Kidney capillary endothelial cell (primary cell): ENCODE measurements around the gene PRICKLE1.
A peak's percentile ranks its signal among the peaks of the same experiment; 100 is the strongest.

Source experiments
- DNase-seq: peaks from one replicate; pipeline ENCODE4 v3.0.0-alpha.2; 2018; ENCODE audit warnings: low spot score

The PRICKLE1 gene

DNA sequence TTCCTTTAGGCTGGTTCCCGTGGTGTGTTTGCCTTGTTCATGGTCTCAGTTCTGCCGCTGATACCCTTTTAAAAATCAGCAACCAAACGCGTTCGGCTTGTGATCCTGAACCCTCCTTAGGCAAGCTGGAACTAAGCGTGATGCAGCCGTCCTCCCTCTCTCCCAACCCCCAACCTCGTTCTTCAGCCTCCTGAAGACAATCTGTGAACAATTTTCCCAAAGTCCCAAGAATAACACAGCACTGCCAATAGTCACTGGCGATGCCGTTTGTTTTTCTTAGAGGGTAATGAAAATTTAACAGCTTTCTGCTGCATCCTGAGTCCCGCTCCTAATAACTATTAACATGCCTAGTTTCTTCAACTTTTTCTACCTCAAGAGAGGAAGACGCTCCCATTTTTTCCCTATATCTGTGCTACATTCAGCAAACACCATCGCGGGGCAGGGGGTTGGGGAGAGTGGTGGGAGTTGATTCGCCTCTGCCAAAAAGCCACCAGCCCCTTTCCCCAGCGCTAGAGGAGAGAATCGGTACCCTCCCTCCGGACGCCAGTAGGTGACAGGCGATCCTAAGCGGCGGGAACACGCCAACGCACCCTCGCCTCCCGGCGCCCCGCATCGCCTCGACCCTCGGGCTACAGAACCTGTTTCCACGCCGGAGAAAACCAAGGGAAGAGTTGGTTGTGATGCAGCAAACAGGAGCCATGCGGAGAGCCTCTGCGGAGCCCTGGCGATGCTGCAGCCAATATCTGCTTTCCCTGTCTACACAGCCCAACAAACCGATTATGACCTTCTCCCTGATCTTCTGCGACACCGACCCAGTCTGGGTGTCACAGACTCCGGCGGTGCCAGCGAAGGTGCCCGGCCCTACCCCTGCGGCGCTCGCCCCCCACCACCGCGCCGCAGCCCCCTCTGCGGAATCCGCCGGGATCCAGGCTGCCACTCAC lies 752 bp downstream of the PRICKLE1 start:
- peak; percentile 10 for DNase-seq

DNA sequence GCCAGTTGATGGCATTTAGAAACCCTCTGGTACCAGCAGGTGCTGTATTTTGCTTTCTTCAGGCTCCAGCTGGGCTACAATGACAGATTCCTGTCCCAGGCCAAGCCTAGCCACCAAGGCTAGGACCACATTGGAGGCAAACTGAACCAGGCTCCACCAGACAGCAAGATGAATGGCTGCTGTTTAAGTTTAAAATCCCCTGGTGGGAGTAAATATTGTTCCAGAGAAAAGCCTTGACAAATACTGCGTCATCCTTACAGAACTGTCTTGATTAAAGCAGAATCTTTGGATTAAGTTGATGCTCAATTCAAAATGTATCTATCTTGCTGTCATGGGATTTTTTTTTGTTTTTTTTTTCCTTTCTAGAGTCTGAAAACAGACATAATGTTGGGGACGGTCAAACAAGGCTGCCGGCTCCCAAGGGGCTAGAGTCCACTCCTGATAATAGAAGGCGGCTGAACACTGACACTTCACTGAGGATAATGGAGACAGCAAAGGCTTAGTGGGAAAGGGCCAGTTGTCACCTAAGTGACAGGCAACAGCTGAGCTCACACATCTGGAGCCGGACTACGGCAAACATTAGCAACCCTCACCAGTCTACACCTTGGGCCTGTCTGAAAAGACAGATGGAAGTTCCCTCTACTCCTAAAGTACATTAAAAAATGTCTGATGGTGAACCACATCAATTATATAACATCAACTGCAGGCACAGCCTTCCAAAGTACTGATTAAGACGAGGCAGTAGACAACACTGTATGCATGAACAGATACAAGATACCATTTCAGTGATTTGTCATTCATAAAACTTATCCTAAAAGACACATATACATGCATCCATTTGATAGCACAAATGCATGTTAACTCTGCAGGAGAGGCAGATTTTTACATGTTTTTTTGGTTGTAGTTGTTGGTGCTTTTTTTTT lies 1.7 kb downstream of the PRICKLE1 start:
- no peak for DNase-seq

DNA sequence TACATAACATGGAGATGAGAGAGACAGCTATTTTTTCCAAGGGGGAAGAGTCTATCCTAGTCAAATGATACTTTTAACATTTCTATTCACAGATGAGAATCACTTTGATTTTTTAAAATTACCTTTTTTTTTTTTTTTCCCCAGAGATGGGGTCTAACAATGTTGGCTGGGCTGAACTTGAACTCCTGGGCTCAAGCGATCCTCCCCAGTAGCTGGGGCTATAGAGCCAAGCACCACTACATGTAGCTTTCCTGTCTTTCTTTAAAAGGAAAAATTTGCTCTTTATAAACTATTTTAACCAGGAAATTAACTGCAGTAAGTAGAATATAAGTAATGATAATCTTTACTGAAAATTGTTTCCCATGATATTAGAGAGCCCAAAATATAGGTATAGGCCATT lies 3.3 kb downstream of the PRICKLE1 start:
- DNase-seq = no peak

DNA sequence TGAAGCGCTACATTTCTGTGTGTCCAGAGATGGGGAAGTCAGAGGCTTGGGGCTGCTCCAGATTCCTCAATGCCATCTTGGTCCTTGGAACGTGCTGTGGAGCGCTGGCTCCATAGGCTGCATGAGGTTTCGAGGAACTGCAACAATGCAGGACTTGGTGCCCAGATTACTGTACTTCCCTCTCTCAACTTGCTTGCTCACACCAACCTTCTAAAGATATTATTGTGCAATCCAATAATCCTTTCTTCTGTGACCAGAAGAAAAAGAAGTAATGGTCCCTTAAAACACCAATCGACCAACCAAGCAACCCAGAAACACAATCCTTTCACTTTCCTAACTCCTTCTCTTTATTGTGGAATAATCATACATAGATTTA lies 3.7 kb downstream of the PRICKLE1 start:
- DNase-seq = no peak

DNA sequence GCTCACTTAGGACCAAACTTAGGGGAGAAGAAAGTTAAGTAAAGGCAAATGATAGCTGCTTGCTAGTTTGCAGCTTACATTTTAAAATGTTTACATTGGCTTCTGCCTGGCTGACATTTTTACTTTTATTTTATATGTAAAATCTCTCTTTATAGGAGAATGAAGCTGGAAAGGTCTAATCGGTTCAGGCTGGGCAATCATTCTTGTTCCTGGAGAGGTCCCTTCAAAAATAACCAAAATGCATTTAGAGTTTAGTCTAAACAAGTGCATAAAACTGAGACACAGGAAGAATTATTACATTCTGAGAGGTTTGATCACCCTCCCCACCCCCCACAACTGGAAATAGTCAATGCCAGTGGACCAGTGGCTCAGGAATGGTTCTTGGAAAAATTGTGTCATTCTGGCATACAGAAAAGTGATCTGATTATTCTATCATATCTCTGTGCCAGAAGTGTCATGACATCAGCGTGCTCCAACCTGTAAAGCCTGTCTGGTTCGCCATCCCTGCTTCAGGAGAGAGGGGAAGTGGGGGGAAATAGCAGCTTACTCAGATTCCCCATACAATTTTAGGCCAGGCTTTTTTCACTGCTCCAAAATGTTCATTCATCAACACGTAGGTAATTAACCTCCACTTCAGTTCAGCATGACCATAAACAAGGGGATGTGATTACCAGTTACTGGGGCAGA lies 4.2 kb downstream of the PRICKLE1 start:
- no peak for DNase-seq

DNA sequence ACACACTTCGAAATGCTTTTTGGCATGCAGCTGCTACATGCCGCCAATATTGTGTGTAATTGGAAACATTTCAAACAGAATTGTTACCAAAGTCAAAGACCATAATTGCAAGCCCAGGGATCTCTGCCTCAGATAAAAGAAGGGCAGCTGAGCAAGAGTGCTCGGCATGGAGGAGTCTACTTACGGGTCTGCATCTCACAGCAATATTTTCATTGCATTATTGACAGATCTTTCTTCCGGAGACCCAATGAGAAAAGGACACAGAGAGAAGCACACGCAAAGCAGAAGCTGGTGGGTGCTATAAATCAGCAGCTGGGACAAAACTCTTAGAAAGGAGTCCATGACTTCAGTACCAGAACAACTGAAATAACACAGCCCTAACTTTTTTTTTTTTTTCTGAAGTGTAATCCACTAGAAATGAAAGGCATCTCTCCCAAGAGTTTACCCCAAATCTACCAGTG lies 4.9 kb downstream of the PRICKLE1 start:
- DNase-seq = no peak

DNA sequence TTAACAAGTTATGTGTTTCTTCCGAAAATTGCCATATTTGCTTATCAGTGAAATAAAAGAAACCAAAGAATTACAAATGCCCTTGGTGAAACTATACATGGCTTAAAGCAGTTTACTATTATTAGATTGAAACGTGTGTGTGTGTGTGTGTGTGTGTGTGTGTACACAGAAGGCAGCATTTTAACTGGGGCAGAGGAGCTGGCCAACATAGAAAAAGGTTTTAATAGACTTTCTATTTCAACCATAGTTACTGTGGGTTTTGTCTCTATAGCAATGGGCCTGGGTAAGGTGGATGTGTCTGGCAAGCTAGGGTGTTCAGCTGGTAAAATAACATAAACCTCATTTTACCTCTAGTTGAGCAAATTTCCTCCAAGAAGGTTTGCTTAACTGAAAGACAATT lies 6.5 kb downstream of the PRICKLE1 start:
- DNase-seq = no peak

DNA sequence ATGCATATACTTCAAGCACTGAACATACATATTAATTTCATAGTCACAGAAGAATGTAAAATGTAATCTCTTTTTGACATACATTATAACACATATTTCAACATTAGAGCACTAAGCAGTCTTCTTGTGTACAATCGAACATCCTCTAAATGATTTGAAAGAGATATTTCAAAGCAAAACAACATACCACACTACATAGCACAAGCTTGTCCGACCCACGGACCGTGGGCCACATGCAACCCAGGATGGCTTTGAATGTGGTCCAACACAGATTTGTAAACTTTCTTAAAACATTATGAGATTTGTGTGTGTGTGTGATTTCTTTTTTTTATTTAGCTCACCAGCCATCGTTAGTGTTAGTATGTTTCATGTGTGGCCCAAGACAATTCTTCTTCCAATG lies 7.0 kb downstream of the PRICKLE1 start:
- DNase-seq = no peak

DNA sequence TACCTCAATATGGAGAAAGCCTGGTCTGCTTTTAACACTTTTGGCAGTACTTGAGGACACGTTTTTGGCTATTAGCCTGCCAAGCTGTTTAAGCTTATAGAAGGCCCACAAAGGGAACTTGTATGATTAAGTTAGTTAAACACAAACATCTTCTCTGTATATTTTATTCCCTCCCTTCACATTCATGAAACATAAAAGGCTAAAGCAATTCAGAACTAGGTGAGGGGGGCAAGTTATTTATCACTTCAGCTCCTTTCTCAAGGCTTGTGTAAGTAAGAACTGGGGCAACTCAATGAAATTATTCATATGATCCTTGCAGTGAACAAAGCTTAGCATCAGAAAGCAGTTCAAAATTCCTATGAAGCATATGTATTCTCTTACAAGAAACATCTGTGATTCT lies 7.5 kb downstream of the PRICKLE1 start:
- no peak for DNase-seq

DNA sequence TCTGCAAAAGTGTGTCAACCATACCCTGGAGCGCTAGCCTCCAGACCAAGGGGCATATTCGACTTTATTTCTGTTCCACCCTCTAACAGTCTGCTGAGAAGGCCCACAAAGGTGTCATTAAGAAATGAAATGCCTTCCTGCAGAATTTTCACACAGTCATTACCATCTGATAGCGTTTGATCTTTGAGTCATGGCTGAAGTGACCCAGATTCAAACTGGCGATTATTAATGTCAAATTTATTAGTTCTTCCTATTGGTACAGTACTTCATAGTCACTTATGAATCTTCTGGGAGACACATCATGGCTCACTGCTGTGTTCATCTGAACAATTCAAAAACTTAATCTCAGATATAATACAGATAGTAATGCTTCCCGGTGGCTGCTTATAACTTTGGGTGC lies 13.2 kb downstream of the PRICKLE1 start:
- DNase-seq = no peak

DNA sequence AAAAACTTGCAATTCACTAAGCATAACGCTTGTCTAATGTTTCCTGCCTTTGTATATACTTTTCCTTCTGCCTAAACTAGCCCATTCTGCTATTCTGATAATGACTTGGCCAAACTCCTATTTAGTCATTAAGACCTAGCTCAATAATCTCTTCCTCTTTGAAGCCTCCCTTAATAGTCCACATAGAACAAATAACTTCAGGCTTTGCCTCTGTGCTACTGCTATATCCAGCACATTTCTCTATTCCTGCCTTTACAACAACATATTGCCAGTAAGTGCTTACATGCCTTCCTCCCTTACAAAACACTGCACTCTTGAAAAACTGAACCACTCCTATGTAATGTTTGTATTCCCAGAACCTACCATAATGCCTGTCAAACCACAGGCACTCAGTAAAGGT lies 13.8 kb downstream of the PRICKLE1 start:
- no peak for DNase-seq

DNA sequence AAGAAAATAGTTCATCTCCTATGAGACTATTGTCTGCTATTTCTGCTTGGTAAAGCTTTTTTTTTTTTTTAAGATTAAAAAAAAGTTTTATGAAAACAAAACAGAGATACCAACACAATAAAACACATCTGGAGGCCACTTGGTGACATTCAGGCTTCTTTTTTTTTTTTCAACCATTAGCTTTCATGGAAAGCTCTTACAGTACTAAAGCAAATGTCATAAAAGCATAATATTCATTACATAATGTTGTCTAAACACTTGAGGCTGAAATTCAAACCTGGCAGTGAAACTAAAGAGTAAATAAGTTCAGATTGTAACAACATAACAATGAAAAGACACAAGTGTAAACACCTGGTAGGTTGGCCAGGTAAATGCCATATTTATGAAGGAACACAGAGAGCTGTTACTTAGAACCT lies 14.7 kb downstream of the PRICKLE1 start:
- no peak for DNase-seq

DNA sequence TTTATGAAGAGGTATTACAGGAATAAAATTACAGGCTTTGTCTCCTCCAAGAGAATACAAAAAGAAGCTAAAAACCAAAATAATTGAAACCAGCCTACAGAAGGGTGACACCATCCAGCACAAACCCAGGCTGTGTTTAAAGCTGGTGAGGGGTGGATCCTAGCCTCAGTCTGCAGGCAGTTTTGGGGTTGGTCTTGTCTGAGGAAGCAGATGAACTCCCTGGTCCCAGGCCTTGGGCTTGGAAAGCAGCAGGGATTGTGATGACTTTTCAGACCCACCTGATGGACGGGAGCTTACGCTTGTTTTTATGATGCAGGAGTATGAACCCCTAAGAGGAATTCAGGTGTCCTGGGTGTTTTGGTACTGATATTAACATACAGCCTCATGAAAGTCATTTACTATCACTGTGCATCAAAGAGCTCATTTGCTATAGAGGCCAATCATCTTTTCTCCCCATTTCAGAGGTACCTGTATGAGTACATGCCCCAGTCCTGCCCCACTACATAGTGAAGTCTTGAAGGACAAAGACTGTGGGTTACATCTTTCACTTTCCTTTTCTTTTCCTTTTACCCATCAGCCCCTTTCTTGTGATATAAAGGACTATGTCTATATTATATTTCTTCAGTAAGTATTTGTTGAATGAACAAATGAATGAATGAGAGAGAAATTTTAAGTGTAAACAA lies 18.1 kb downstream of the PRICKLE1 start:
- no peak for DNase-seq

DNA sequence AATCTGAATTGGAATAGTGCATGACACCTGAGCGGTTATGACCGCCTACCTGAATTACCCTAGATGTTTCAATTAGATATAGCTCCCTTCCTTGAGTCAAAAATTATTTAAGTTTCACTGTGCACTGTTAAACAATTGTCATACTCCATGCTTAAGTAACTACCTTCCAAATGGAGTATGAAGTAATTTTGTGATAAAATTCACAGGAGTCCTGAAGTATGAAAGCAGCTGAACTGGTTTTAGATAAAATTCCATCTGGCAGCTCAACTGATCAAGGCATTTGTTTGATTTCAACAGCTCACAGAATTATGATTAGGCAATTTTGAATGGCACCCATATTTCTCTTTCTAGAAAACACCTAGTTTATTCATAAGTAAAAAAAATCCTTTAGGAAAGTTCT lies 19.5 kb downstream of the PRICKLE1 start:
- DNase-seq = no peak

DNA sequence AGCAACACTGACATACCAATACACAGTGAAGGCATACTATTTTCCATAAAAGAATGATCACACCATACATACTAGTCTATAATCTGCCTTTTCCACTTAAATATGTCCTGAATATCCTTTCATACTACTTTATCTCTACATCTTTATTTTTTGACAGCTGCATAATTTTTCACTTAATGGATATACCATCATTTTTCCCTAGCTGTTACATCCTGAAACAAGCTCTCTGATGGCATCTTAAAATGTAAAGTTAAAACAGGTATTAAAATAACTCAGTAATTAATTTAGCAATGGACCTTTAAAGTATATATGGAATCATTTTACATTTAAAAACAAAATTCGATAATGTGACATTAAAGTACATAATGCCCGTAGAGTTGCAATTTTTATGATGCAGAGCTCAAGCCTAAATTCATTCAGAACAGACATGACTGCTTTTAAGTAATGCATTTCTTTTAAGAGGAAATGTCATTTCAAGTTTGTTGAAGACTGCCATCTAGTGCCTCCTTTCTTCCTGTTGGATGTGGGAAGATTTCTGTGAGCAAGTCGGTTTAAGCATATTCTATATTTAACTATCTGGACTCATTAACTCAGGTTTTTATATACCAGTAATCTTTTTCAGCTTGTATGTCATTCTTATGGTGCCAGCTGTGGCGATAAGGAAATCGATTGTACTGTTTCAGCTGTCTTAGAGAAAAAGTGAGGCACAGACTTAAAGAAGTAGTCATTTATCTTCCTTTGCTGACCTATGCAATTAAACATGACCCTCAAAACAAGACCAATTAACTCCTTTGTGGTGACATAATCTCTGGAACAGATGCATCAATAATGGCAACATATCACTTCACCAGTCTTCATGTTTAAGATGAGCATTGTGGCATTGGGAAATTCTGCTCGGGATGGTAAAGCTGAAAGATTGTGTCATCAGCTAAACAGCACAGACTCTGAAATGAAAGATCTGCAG lies 20.3 kb downstream of the PRICKLE1 start:
- peak; percentile 55 for DNase-seq

DNA sequence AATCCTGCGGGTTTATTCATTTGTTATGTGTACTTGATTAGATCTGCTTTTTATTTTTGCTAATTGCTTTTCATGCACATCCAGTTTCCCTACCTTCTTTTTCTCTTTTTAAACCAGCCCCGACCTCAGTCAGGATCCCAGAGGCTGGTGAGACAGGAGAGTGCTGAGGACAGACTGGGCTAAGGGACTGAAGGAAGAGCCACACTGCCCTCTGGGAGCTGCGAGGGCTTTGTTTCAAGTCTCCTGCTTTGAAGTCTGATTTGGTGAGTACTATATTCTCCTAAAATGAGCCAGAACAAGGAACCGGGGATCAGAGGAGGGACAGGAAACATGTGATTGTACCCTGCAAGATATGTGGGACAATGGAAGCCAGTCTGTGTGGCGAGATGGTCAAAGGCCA lies 23.9 kb downstream of the PRICKLE1 start:
- no peak for DNase-seq

DNA sequence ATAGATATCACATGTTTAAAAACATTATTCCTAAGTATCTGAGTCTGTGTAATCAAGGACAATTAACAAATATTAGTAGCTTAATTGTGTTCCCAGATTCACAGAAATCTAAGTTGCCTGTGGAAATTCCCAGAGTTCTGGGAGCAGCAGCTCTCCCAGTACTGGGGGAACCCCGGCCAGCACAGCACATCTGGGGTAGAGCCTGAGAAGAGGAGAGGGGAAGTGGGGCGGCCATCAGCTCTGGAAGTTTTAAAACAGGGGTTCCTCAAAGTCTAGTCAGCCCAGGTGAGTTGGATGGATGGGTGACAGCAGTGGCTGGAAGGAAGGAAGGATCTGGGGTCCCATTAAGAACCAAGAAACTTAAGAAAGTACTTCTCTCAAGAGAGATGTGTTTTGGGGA lies 24.6 kb downstream of the PRICKLE1 start:
- DNase-seq = no peak

DNA sequence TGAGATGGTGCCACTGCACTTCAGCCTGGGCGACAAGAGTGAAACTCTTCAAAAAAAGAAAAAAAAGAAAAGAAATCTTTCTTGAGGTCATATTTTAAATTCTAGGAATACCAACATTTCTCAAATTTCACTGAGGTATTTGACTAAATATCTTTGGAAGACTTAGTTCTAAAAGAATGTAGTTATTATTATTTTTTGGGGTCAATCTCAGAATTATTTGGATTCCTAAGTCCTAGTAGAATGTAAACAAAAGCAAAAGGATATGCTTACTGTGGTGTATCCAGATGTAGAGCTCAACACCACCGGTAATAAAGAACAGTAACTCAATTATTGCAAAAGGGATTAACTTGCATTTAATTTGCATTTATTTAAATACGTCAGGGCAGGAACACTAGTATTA lies 25.0 kb downstream of the PRICKLE1 start:
- DNase-seq = no peak

DNA sequence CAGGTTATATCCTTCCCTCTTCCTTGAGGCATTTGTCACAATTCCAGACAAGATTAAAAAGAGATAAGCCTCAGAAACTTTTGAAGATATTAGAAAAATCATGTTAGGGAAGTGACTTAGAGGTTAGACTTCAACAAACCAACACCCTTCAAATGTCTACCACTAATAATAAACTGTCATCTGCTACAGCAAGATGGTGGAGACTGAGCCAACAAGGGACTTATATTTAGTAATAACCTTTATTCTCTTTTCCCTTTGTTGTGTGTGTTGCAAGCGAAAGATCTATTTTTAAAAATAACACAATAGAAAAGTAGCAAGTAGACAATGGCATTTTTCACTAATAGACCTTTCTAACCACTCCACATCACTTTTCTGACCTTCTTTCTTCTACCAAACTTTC lies 28.6 kb downstream of the PRICKLE1 start:
- no peak for DNase-seq

DNA sequence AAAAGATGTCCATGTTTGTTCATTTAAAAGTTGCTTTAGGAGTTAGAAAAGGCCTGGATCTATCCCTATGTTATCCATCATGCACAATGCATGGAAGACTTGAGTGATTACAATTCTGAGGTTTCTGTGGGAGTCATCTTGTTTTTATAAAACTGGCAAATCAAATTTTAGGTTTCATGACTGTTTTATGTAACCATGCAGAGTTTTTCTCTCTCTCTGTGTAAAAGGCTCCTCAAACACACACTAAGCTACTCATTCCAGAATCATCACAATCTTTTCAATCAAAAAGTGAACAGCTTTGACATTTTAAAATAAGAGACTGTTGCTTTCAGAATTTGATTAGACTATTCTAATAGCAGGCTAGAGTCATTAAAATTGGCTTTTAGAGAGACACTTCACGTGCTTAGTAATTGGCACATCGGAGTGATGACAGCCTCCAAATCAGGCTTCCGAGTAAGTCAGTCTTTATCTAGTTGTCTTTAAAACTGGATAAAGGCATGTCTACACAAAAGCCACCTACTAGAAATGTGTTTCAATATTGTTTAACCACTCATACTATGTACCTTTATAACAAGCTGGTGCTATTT lies 31.9 kb downstream of the PRICKLE1 start:
- no peak for DNase-seq
